ENCODE measurements around the gene SDCCAG8. TPM values are rescaled to one million over a fixed set of nuclear protein-coding genes. Genes with fewer than 3 reads are reported as not detected.

Gene SDCCAG8
- total and polyA plus RNA-seq, 4 donors, result 8.5 to 25.8 (median 17.5) TPM

GRCh38 chr1:243471026-243471685, 215.3 kb downstream of the SDCCAG8 start:
- Histone ChIP-seq H3K9me3 (ENCODE audit: control insufficient read depth in 4 of 4, low read length in 3 of 4) (no peaks in the 10 kb centered on the region), H3K4me1 (ENCODE audit: control insufficient read depth in 4 of 4, insufficient read depth in 4 of 4, low read length in 3 of 4) (peaks cover 0 to 11% (median 2%) of the 10 kb centered on the region in 4 donors), H3K27ac (ENCODE audit: low read depth in 1 of 2, low read length in 2 of 2) (no peak overlapping the region), H3K27me3 (ENCODE audit: control insufficient read depth in 4 of 4, insufficient read depth in 4 of 4, low read length in 3 of 4) (no peaks in the 10 kb centered on the region), H3K9ac (ENCODE audit: low read depth in 1 of 2, low read length in 2 of 2) (no peak overlapping the region), H3K4me3 (ENCODE audit: low read depth in 1 of 3, low read length in 3 of 3) (no peak overlapping the region), H3K36me3 (ENCODE audit: control insufficient read depth in 4 of 4, insufficient read depth in 3 of 4, low read depth in 1 of 4, low read length in 3 of 4) (peaks cover 0 to 5% (median 2%) of the 10 kb centered on the region in 4 donors)
- 88% methylated on average over 17 of the region's 17 CpGs for WGBS
- TF ChIP-seq TAF1 (conservative IDR thresholded peaks at IDR 0.05) (no peak), HNF4G (IDR thresholded peaks at IDR 0.05) (no peak), GABPA (IDR thresholded peaks at IDR 0.05 in 1 of 2, conservative IDR thresholded peaks at IDR 0.05 in 1 of 2) (no peak), NR2F2 (IDR thresholded peaks at IDR 0.05) (no peak), RAD21 (IDR thresholded peaks at IDR 0.05) (no peak), CTCF (IDR thresholded peaks at IDR 0.05; ENCODE audit: low read depth, low read length, missing input control) (no peak), JUND (IDR thresholded peaks at IDR 0.05) (no peak), SP1 (IDR thresholded peaks at IDR 0.05) (no peak), EGR1 (IDR thresholded peaks at IDR 0.05; ENCODE audit: low read depth in 2 of 2) (no peak), REST (IDR thresholded peaks at IDR 0.05) (no peak), ZBTB33 (IDR thresholded peaks at IDR 0.05) (no peak), RXRA (IDR thresholded peaks at IDR 0.05) (no peak), FOXA1 (IDR thresholded peaks at IDR 0.05) (no peak), FOXA2 (IDR thresholded peaks at IDR 0.05) (no peak), ATF3 (IDR thresholded peaks at IDR 0.05) (no peak), YY1 (IDR thresholded peaks at IDR 0.05) (no peak), HNF4A (conservative IDR thresholded peaks at IDR 0.05) (no peak), MAX (IDR thresholded peaks at IDR 0.05) (no peak)
- no peak for DNase-seq (ENCODE audit: low spot score)
